Measurements from ENCODE around the gene WDR70.

DNA sequence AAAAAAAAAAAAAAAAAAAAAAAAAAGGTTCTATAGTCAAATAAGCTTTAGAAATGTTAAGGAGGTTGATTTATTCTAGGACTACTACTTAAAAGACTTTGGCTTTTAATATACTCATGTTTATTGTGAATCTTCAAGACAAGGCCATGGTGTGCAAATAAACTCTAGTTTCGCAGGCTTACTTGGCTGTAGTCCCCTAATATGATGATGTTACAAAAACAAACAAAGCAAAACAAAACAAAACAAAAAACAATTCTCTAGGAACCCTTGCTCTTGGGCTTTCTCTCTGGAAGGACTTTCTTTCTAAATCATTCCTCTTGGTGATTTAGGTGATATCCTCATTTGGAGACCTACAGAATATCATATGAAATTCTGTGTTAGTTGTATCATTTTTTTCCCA, 288.7 kb downstream of the WDR70 start:
- TF ChIP-seq CTCF (conservative IDR thresholded peaks at IDR 0.05) (no peak), ZFX (IDR thresholded peaks at IDR 0.05) (no peak)

All from C4-2B (cell line).